Lung (tissue), 12 donors: ENCODE results near the gene KIAA0825. TPM values are rescaled to one million over a fixed set of nuclear protein-coding genes. Genes with fewer than 3 reads are reported as not detected.

Experiments
- ATAC-seq: fragments of 200-7000 bp; cut with Tn5 transposase; one replicate; pipeline ENCODE4 v1.9.1; 2020; ENCODE audit warnings: moderate number of reproducible peaks; ENCODE audit not compliant: insufficient read depth, low FRiP score
- DNase-seq, 3 donors: peaks; one replicate each; pipeline ENCODE4 v3.0.0-alpha.2; 2013 to 2017
- H3K27ac ChIP-seq, 2 donors: one replicate each; pipeline ENCODE4 v1.5.1; 2013; ENCODE audit warnings: mild to moderate bottlenecking in 2 of 2, moderate library complexity in 2 of 2, control low read depth in 1 of 2, inconsistent platforms in 1 of 2, low read depth in 1 of 2, low read length in 1 of 2
- H3K27me3 ChIP-seq, 3 donors: one replicate each; pipeline ENCODE4 v1.5.1; 2013; ENCODE audit warnings: low read length in 2 of 3; ENCODE audit not compliant: control insufficient read depth in 3 of 3, insufficient read depth in 3 of 3
- H3K36me3 ChIP-seq, 4 donors: one replicate each; pipeline ENCODE4 v1.5.1; 2013; ENCODE audit warnings: low read length in 4 of 4, mild to moderate bottlenecking in 1 of 4, moderate library complexity in 1 of 4; ENCODE audit not compliant: control insufficient read depth in 4 of 4, insufficient read depth in 4 of 4
- H3K4me1 ChIP-seq, 5 donors: one replicate each; pipeline ENCODE4 v1.5.1; 2013; ENCODE audit warnings: low read length in 5 of 5, mild to moderate bottlenecking in 2 of 5, moderate library complexity in 1 of 5; ENCODE audit not compliant: control insufficient read depth in 5 of 5, insufficient read depth in 5 of 5
- H3K4me3 ChIP-seq: one replicate; pipeline ENCODE4 v1.5.1; 2013; ENCODE audit warnings: mild to moderate bottlenecking, control low read depth, moderate library complexity
- H3K9ac ChIP-seq, 2 donors: one replicate each; pipeline ENCODE4 v1.5.1; 2013; ENCODE audit warnings: low read length in 2 of 2, control low read depth in 1 of 2; ENCODE audit not compliant: insufficient read depth in 1 of 2
- H3K9me3 ChIP-seq, 4 donors: one replicate each; pipeline ENCODE4 v1.5.1; 2013; ENCODE audit warnings: low read length in 3 of 4, mild to moderate bottlenecking in 1 of 4, moderate library complexity in 1 of 4; ENCODE audit not compliant: control insufficient read depth in 4 of 4, insufficient read depth in 3 of 4
- WGBS, 2 donors: extraction: QIAGEN DNeasy Blood & Tissue Kit; methylation state at CpG; one replicate each; pipeline ENCODE4 v1.1.7; 2013; 5-methylcytosine and 5-hydroxymethylcytosine counted together
- polyA plus RNA-seq, 2 donors: library from polyadenylated mRNA; stranded (reverse); fragments of 200-250 nt; gene quantifications; one replicate each; pipeline ENCODE4 v1.2.1, GENCODE V29; 2013
- total RNA-seq, 2 donors: library from RNA; depleted of rRNA in 1 of 2; stranded (reverse); fragments of >200 nt in 1 of 2; gene quantifications; one replicate each; pipeline ENCODE4 v1.2.1, GENCODE V29; 2014 to 2021
- TF ChIP-seq, protein P1 (sequence below): IDR thresholded peaks from 2 replicates; pipeline ENCODE4 v1.5.1; 2012; ENCODE audit warnings: mild to moderate bottlenecking; ENCODE audit errors: control extremely low read depth, extremely low read depth
- donor health status: control.
- donor health status: control.
- donor health status: Bipolar disorder and iron deficiency.
- donor health status: healthy.
- donor health status: DM: yes; HTN: yes; CAD: no.

Gene KIAA0825
- total and polyA plus RNA-seq, 4 donors = 0.79 to 20.2 (median 3.6) TPM

DNA sequence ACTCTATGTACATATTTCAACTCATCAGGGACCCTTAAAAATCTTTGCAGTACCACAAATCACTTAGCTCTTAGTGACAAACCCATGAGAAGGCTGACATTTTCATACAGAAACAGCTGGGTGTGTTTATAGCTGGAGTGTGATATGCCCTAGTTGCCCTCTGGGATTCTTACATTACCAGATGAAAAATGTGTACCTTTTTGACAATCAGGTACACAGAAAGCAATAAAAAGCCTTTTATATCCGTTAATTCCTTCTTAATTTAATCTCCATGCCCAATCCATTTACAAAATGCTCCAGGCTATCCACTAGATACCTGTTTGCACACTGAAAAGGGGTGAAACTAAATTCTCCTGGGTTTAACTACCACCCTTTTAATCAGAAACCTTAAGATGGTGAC lies 222.9 kb downstream of the KIAA0825 start:
- Histone ChIP-seq H3K4me1 (no peaks in the 10 kb centered on the region), H3K27ac (no peak overlapping the region), H3K36me3 (no peaks in the 10 kb centered on the region), H3K9me3 (no peaks in the 10 kb centered on the region), H3K9ac (no peak overlapping the region), H3K4me3 (no peak overlapping the region), H3K27me3 (no peaks in the 10 kb centered on the region)
- DNase-seq = no peak
- no peak for ATAC-seq
- WGBS, 2 donors = 86 to 92% methylated on average over 1 of the region's 1 CpG
- TF ChIP-seq, protein P1, sequence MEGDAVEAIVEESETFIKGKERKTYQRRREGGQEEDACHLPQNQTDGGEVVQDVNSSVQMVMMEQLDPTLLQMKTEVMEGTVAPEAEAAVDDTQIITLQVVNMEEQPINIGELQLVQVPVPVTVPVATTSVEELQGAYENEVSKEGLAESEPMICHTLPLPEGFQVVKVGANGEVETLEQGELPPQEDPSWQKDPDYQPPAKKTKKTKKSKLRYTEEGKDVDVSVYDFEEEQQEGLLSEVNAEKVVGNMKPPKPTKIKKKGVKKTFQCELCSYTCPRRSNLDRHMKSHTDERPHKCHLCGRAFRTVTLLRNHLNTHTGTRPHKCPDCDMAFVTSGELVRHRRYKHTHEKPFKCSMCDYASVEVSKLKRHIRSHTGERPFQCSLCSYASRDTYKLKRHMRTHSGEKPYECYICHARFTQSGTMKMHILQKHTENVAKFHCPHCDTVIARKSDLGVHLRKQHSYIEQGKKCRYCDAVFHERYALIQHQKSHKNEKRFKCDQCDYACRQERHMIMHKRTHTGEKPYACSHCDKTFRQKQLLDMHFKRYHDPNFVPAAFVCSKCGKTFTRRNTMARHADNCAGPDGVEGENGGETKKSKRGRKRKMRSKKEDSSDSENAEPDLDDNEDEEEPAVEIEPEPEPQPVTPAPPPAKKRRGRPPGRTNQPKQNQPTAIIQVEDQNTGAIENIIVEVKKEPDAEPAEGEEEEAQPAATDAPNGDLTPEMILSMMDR = no peak

DNA sequence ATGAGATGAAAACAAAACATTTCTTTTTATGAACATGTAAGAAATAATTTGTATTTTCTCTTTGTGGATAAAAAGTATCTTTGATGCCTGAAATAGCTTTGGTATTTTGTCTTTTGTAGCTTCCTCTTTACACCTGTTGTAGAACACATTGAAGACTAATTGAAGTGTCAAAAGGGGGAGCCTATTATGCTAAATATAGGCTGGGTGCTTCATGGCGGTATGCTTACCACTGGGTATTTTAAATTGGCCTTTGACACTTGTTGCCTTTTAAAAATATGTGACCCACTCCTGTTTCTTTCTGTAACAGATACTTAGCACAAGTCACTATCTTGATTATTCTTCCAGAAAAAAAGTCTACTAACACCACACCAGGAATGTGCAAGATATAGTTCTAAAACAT lies 226.4 kb downstream of the KIAA0825 start:
- Histone ChIP-seq H3K36me3 (no peaks in the 10 kb centered on the region), H3K27ac (no peak overlapping the region), H3K27me3 (no peaks in the 10 kb centered on the region), H3K9me3 (peaks cover 0 to 3% (median 0%) of the 10 kb centered on the region in 4 donors), H3K9ac (no peak overlapping the region), H3K4me3 (no peak overlapping the region), H3K4me1 (no peaks in the 10 kb centered on the region)
- DNase-seq = no peak
- no peak for ATAC-seq
- WGBS, 2 donors = 90 to 97% methylated on average over 1 of the region's 1 CpG
- TF ChIP-seq, protein P1 = no peak

DNA sequence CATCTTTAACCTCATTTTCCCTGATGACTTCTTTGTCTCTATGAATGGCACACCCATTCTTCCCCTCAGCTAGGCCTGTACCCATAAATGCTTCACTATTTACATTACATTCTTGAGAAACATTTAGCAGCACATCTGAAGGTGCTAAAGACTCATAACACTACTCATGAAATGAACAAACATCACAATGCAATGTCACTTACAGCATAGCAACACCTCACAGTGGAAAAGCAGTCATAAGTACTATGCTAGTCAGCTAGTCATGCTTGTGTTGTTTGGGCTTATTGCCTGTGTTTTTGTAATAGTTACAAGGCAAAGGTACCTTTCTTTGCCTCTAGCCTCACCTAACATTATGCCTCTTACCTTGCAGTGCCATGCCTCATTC lies 228.9 kb downstream of the KIAA0825 start:
- no peak for DNase-seq
- TF ChIP-seq, protein P1 = no peak
- Histone ChIP-seq H3K4me3 (no peak overlapping the region), H3K9me3 (peaks cover 0 to 3% (median 0%) of the 10 kb centered on the region in 4 donors), H3K9ac (no peak overlapping the region), H3K27ac (no peak overlapping the region), H3K27me3 (no peaks in the 10 kb centered on the region), H3K4me1 (no peaks in the 10 kb centered on the region), H3K36me3 (no peaks in the 10 kb centered on the region)
- ATAC-seq = no peak

DNA sequence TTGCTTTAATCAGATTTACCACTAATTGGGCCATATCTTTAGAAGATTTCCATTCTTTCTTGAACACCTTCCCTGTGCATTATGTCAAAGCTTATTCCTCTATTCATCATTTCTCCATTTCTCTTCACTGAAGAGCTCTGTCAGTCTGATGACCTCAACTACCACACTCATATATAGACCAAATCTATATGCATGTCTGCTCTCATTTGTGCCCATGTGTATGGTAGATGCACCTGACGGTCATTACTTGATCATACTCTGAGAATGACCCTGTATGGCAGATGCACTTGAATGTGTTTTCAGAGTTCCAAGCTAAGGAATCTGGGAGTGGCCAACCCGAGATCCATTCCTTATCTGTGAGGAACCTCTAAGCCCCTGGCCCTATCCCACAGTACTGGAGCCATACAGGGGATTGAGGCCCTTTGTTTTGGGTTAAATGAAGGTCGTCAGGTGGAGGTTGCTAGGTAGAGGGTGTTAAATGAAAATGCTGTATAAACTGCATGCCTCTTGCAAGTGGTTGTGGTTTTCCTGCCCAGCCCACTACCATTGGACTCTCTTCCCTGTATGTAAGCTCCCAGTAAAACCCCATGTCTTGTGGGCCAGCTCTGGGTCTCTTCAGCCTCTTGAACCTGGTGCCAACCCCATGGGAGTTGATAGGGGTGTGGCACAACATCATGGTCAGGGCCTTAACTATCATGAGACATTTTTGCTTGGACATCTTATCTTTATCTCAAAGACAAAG lies 229.5 kb downstream of the KIAA0825 start:
- Histone ChIP-seq H3K27ac (no peak overlapping the region), H3K9me3 (peaks cover 0 to 3% (median 0%) of the 10 kb centered on the region in 4 donors), H3K4me1 (no peaks in the 10 kb centered on the region), H3K36me3 (peaks cover 0 to 2% (median 0%) of the 10 kb centered on the region in 4 donors), H3K9ac (no peak overlapping the region), H3K27me3 (no peaks in the 10 kb centered on the region), H3K4me3 (no peak overlapping the region)
- TF ChIP-seq, protein P1 = no peak
- no peak for DNase-seq
- 86 to 89% methylated on average over 3 of the region's 3 CpGs for WGBS, 2 donors
- no peak for ATAC-seq
